ENCODE results near the gene ABCC10.
"Not testable (repeated sequence)": the region's sequence is repeated elsewhere in the genome, so short reads cannot be mapped to it uniquely, and the experiment has no call there.

The ABCC10 gene

GRCh38 chr6:43444036-43444435, 16.7 kb downstream of the ABCC10 start:
- DNase-seq (ENCODE audit: low spot score), result no peak

GRCh38 chr6:43444582-43444981, 17.2 kb downstream of the ABCC10 start:
- no peak for DNase-seq (ENCODE audit: low spot score)

GRCh38 chr6:43445576-43445975, 18.2 kb downstream of the ABCC10 start:
- DNase-seq (ENCODE audit: low spot score), result no peak

GRCh38 chr6:43447604-43448003, 20.3 kb downstream of the ABCC10 start:
- DNase-seq (ENCODE audit: low spot score), result no peak

- DNase-seq (ENCODE audit: low spot score), result no peak
Observed at GRCh38 chr6:43448916-43449315, 21.6 kb downstream of the ABCC10 start.

GRCh38 chr6:43450699-43451131, 23.4 kb downstream of the ABCC10 start:
- no peak for DNase-seq (ENCODE audit: low spot score)

GRCh38 chr6:43451348-43451747, 24.0 kb downstream of the ABCC10 start:
- DNase-seq (ENCODE audit: low spot score), result no peak

- DNase-seq (ENCODE audit: low spot score), result no peak
Observed at GRCh38 chr6:43451939-43452338, 24.6 kb downstream of the ABCC10 start.

- DNase-seq (ENCODE audit: low spot score), result no peak
Observed at GRCh38 chr6:43452896-43453295, 25.6 kb downstream of the ABCC10 start.

GRCh38 chr6:43453831-43454230, 26.5 kb downstream of the ABCC10 start:
- DNase-seq (ENCODE audit: low spot score), result no peak

- DNase-seq (ENCODE audit: low spot score), result no peak
Observed at GRCh38 chr6:43454290-43454695, 27.0 kb downstream of the ABCC10 start.

- no peak for DNase-seq (ENCODE audit: low spot score)
Observed at GRCh38 chr6:43454696-43455530, 27.6 kb downstream of the ABCC10 start.

GRCh38 chr6:43455531-43456428, 28.4 kb downstream of the ABCC10 start, which contains the start of gene DLK2:
DLK2 (minus strand) TSS chr6:43455548; CDS start chr6:43454825, 723 bp downstream.
- DNase-seq (ENCODE audit: low spot score), result no peak

- no peak for DNase-seq (ENCODE audit: low spot score)
Observed at GRCh38 chr6:43457643-43458042, 30.3 kb downstream of the ABCC10 start.

GRCh38 chr6:43458154-43458553, 30.8 kb downstream of the ABCC10 start:
- not testable (repeated sequence) for DNase-seq (ENCODE audit: low spot score)

- no peak for DNase-seq (ENCODE audit: low spot score)
Observed at GRCh38 chr6:43459535-43459934, 32.2 kb downstream of the ABCC10 start.

- no peak for DNase-seq (ENCODE audit: low spot score)
Observed at GRCh38 chr6:43460032-43460431, 32.7 kb downstream of the ABCC10 start.

GRCh38 chr6:43461936-43462335, 34.6 kb downstream of the ABCC10 start:
- DNase-seq (ENCODE audit: low spot score), result no peak

- no peak for DNase-seq (ENCODE audit: low spot score)
Observed at GRCh38 chr6:43464337-43464736, 37.0 kb downstream of the ABCC10 start.

- DNase-seq (ENCODE audit: low spot score), result no peak
Observed at GRCh38 chr6:43465948-43466347, 38.6 kb downstream of the ABCC10 start.

- not testable (repeated sequence) for DNase-seq (ENCODE audit: low spot score)
Observed at GRCh38 chr6:43467265-43467664, 39.9 kb downstream of the ABCC10 start.

GRCh38 chr6:43467752-43468151, 40.4 kb downstream of the ABCC10 start:
- DNase-seq (ENCODE audit: low spot score), result no peak

GRCh38 chr6:43468240-43468639, 40.9 kb downstream of the ABCC10 start:
- no peak for DNase-seq (ENCODE audit: low spot score)

Measured in RKO (cell line).